Measurements from ENCODE around the gene FBN1.

The FBN1 gene

DNA sequence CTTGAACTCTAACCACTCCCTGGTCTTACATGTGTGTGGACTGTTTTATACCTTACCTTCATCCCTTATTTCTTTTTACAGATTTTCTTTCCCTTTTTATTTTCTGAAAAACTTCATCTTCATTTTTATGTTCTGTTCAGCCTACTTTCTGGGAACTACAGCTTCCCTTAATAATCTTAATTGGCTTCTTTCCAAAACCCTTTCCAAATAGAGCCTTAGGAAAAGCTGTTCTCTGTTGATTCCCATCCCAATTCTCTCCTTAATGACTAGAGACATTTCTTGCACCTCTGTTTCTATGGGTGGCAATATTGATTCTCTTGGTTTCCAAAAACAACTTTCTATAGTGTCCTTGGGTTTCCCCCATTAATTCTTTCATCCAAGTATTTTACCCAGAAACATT, 179.4 kb downstream of the FBN1 start:
- H3K27me3 ChIP-seq (ENCODE audit: insufficient read depth, low read depth, severe bottlenecking): no peaks in the 10 kb centered on the region
- H3K9me3 ChIP-seq (ENCODE audit: severe bottlenecking): peaks cover 3% of the 10 kb centered on the region
- H3K4me3 ChIP-seq (ENCODE audit: low read depth, low read length): no peak overlapping the region
- H3K36me3 ChIP-seq: no peaks in the 10 kb centered on the region
- no peak overlapping the region for H3K27ac ChIP-seq
- TF ChIP-seq, protein P1, sequence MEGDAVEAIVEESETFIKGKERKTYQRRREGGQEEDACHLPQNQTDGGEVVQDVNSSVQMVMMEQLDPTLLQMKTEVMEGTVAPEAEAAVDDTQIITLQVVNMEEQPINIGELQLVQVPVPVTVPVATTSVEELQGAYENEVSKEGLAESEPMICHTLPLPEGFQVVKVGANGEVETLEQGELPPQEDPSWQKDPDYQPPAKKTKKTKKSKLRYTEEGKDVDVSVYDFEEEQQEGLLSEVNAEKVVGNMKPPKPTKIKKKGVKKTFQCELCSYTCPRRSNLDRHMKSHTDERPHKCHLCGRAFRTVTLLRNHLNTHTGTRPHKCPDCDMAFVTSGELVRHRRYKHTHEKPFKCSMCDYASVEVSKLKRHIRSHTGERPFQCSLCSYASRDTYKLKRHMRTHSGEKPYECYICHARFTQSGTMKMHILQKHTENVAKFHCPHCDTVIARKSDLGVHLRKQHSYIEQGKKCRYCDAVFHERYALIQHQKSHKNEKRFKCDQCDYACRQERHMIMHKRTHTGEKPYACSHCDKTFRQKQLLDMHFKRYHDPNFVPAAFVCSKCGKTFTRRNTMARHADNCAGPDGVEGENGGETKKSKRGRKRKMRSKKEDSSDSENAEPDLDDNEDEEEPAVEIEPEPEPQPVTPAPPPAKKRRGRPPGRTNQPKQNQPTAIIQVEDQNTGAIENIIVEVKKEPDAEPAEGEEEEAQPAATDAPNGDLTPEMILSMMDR (IDR thresholded peaks at IDR 0.05; ENCODE audit: low read depth, low read length): no peak
- DNase-seq: no peak

DNA sequence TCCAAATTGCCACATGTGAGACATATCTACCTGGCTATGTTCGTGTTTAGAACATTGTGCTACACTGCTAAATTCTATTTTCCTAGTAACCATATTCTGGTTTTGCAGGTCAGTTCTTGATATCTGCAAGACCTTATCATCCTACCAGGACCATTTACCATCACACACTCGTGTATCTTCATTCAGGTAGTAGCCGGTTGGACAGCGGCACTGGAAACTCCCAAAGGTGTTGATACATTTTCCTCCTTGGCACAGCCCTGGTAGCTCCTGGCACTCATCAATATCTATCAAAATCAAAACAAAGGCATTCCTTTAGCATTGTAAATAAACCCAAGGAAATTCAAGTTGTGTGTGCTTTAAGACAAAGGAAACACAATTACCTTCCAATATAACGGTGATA, 180.1 kb downstream of the FBN1 start:
- no peaks in the 10 kb centered on the region for H3K36me3 ChIP-seq
- H3K9me3 ChIP-seq (ENCODE audit: severe bottlenecking): peaks cover 3% of the 10 kb centered on the region
- no peak for DNase-seq
- no peak overlapping the region for H3K27ac ChIP-seq
- H3K4me3 ChIP-seq (ENCODE audit: low read depth, low read length): no peak overlapping the region
- TF ChIP-seq, protein P1 (IDR thresholded peaks at IDR 0.05; ENCODE audit: low read depth, low read length): no peak
- H3K27me3 ChIP-seq (ENCODE audit: insufficient read depth, low read depth, severe bottlenecking): no peaks in the 10 kb centered on the region

GRCh38 chr15:48463366-48463880, 182.1 kb downstream of the FBN1 start:
- no peak overlapping the region for H3K27ac ChIP-seq
- H3K4me3 ChIP-seq (ENCODE audit: low read depth, low read length): no peak overlapping the region
- no peaks in the 10 kb centered on the region for H3K27me3 ChIP-seq (ENCODE audit: insufficient read depth, low read depth, severe bottlenecking)
- TF ChIP-seq, protein P1 (IDR thresholded peaks at IDR 0.05; ENCODE audit: low read depth, low read length): no peak
- H3K9me3 ChIP-seq (ENCODE audit: severe bottlenecking): peaks cover 3% of the 10 kb centered on the region
- DNase-seq: no peak
- H3K36me3 ChIP-seq: no peaks in the 10 kb centered on the region

DNA sequence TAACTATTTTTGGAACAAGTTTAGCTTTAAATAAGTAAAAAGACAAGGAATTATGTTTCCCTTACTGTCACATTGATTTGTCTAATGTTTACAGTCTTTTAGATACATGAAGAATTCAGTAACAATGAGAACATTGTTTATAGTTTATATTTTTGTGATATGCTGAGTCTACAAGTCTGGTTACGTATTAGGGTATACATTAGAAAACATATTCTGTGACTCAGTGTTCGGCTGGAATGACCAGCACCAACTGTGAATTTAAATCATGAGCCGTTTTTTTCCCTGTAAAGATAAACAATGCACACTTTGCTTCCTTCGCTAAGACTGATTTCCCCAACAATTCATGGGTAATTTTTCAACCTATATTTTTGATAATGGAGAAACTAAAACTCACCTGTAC, 182.8 kb downstream of the FBN1 start:
- Histone ChIP-seq H3K27ac (no peak overlapping the region), H3K9me3 (ENCODE audit: severe bottlenecking) (peaks cover 3% of the 10 kb centered on the region), H3K36me3 (no peaks in the 10 kb centered on the region), H3K27me3 (ENCODE audit: insufficient read depth, low read depth, severe bottlenecking) (no peaks in the 10 kb centered on the region), H3K4me3 (ENCODE audit: low read depth, low read length) (no peak overlapping the region)
- TF ChIP-seq, protein P1 (IDR thresholded peaks at IDR 0.05; ENCODE audit: low read depth, low read length): no peak
- DNase-seq: no peak

- no peaks in the 10 kb centered on the region for H3K9me3 ChIP-seq (ENCODE audit: severe bottlenecking)
- H3K4me3 ChIP-seq (ENCODE audit: low read depth, low read length): no peak overlapping the region
- no peaks in the 10 kb centered on the region for H3K36me3 ChIP-seq
- no peaks in the 10 kb centered on the region for H3K27me3 ChIP-seq (ENCODE audit: insufficient read depth, low read depth, severe bottlenecking)
- TF ChIP-seq, protein P1 (IDR thresholded peaks at IDR 0.05; ENCODE audit: low read depth, low read length): no peak
- no peak overlapping the region for H3K27ac ChIP-seq
- DNase-seq: no peak
Observed at GRCh38 chr15:48459571-48460442, 185.7 kb downstream of the FBN1 start.
